ENCODE data around the gene IRGC. TPM values are rescaled to one million over a fixed set of nuclear protein-coding genes. Genes with fewer than 3 reads are reported as not detected.

Gene IRGC, protein sequence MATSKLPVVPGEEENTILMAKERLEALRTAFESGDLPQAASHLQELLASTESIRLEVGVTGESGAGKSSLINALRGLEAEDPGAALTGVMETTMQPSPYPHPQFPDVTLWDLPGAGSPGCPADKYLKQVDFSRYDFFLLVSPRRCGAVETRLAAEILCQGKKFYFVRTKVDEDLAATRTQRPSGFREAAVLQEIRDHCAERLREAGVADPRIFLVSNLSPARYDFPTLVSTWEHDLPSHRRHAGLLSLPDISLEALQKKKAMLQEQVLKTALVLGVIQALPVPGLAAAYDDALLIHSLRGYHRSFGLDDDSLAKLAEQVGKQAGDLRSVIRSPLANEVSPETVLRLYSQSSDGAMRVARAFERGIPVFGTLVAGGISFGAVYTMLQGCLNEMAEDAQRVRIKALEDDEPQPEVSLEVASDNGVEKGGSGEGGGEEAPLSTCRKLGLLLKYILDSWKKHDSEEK
- not detected in 2 replicates for total RNA-seq

DNA sequence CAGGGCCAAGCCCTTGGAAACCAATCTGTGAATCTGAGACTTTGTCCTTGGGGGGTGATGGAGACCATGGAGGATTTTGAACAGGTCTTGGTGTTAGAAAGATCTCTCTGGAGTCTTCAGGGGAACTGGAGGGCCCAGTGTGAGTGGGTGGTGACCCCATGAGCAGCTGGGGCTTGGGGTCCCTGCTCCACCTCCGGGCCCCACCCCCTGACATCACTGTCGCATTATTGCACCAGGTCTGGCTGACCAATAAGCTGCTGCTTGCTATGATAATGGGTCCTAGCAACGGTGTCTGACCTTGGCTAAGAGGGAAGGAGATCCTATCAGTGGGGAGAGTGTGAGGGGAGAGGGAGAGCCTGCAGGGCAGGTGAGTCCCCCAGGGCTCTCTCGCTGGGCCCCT lies at the start of gene IRGC:
Gene IRGC, plus strand, starts transcription at position 301 of the 400 bp plus-strand sequence. CDS start 2,483 bp downstream, outside the sequence.

DNA sequence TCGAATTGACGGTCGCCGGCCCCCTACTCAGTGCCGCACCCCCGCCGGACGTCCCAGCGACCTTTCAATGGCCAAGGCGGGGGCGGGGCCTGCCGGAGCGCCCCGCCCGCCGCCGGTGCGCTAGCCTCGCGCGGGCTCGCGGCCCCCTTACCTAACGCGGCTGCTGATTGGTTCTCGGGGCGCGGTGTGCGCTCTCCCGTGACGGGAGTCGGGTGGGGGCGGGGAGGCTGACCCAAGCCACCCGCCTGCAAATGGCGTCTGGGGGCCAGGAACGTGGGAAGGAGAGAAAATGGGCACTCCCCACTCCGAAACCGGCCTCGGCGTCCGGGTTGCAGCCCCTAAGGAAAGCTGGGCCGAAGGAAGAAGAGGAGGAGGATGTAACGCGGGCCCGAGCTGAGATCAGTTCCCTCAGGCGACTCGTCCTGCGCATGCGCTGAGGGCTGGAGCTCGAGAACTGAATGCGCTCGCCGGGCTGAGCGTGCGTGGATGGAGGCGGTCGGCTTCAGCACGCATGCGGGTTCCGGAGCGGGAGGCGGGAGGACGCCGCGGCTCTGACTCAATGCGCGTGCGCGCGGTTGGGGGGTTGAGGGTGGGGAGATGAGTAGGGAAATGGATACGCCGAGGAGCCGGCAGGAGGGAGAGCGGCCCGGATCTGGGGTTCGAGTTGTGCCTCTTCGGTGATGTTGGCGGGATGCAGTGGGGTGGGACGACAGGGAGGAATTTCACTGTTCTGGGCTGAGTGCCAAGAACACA lies 38.8 kb downstream of the IRGC start, which contains the start of gene SMG9:
Gene SMG9, minus strand, starts transcription at position 460 of the 753 bp plus-strand sequence. CDS start 4,221 bp downstream, outside the sequence.

Other genes starting within 250 kb of the IRGC start
- gene PHLDB3, start 211.3 kb upstream of the IRGC start, total RNA-seq: 48.6 and 55.4 TPM in 2 replicates
- 86.1 and 119 TPM in 2 replicates for gene ETHE1, start 188.9 kb upstream of the IRGC start, total RNA-seq
- gene ZNF575, start 182.9 kb upstream of the IRGC start, total RNA-seq: 0.09 and 0.11 TPM in 2 replicates
- gene XRCC1, start 140.5 kb upstream of the IRGC start, total RNA-seq: 13.2 and 14.4 TPM in 2 replicates
- gene PINLYP, start 140.3 kb upstream of the IRGC start, total RNA-seq: 2.2 and 5.9 TPM in 2 replicates
- gene IRGQ, start 119.9 kb upstream of the IRGC start, total RNA-seq: 24.1 and 26.8 TPM in 2 replicates
- gene ZNF576, start 119.5 kb upstream of the IRGC start, total RNA-seq: 7.2 and 7.3 TPM in 2 replicates
- gene SRRM5, start 104.0 kb upstream of the IRGC start, total RNA-seq: under 0.01 TPM in 1 of 2 replicates, not detected in the other
- gene ZNF428, start 96.4 kb upstream of the IRGC start, total RNA-seq: 63.6 and 69.0 TPM in 2 replicates
- 9.4 and 11.1 TPM in 2 replicates for gene CADM4, start 76.2 kb upstream of the IRGC start, total RNA-seq
- gene PLAUR, start 45.9 kb upstream of the IRGC start, total RNA-seq: 4.0 and 5.4 TPM in 2 replicates
- gene SMG9, start 38.9 kb downstream of the IRGC start, total RNA-seq: 3.8 and 5.4 TPM in 2 replicates
- gene KCNN4, start 64.9 kb downstream of the IRGC start, total RNA-seq: 0.11 TPM in 1 of 2 replicates, not detected in the other
- 0.22 and 0.43 TPM in 2 replicates for gene LYPD5, start 86.4 kb downstream of the IRGC start, total RNA-seq
- 7.2 and 12.0 TPM in 2 replicates for gene ZNF283, start 111.2 kb downstream of the IRGC start, total RNA-seq
- gene ZNF404, start 167.9 kb downstream of the IRGC start, total RNA-seq: 0.54 and 0.77 TPM in 2 replicates
- gene ZNF45, start 219.2 kb downstream of the IRGC start, total RNA-seq: 16.3 and 21.6 TPM in 2 replicates
- gene ZNF221, start 235.2 kb downstream of the IRGC start, total RNA-seq: 3.9 and 6.3 TPM in 2 replicates